Stromal cell of bone marrow (primary cell): ENCODE data around the gene APOE.

Source experiments
- DNase-seq: peaks from one replicate; pipeline ENCODE4 v3.0.0-alpha.2; 2012; ENCODE audit warnings: low read depth

The APOE gene

DNA sequence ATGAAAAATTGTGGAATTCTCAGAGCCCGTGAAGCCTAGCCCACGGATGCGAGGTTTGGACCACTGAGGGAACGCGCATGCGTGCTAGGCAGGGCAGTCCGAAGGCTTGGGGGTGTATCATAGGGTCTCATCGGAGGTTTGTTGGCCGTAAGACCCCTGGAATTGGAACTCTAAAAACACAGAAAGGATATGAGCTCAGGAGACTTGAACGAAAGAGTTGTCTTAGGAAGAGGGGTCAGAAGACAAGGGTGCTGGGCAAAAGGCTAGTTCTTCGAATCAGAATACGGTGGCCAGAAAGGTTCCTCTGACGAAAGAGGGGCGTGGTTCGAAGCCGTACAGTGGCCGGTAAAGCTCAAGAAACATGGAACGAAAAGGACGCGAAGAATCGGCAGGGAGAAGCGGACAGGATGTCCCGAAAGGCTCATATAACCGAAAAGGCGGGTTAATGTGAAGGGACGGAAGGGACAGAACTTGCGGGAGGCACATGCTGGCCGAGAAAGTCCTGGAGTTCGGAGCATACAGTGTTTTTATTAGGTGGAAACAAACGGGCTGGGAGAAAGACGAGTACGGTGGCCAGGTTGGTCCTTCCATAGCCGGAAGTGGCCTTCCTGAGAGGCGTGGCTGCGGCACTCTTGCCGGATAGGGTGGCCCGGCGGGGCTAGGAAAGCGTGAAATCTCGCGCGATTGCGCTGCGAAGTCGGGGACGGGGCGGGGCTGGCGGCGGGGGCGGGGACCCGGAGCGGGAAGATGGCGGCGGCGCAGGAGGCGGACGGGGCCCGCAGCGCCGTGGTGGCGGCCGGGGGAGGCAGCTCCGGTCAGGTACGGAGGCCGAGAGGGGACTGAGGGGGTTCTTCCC lies 49.3 kb downstream of the APOE start, which contains the start of gene CLPTM1:
TSS of gene CLPTM1 (plus strand) at position 732 of the 856 bp plus-strand sequence. CDS start at position 748, 16 bp downstream.
- peak; percentile 94 for DNase-seq

- DNase-seq: no peak
These were observed 50.2 kb downstream of the APOE start for GRCh38 chr19:44955505-44956439.

- no peak for DNase-seq
These were observed 51.9 kb downstream of the APOE start for GRCh38 chr19:44957526-44957925.

- no peak for DNase-seq
These were observed 52.5 kb downstream of the APOE start for GRCh38 chr19:44958090-44958489.
